ENCODE data around the gene RNF43. TPM values are rescaled to one million over a fixed set of nuclear protein-coding genes. Genes with fewer than 3 reads are reported as not detected.

Gene RNF43
- total and polyA plus RNA-seq, 2 of the 13 experiments (the other 11 are each of a cell fraction or from before 2014, with no cell fraction given), result 31.0 to 53.4 TPM

DNA sequence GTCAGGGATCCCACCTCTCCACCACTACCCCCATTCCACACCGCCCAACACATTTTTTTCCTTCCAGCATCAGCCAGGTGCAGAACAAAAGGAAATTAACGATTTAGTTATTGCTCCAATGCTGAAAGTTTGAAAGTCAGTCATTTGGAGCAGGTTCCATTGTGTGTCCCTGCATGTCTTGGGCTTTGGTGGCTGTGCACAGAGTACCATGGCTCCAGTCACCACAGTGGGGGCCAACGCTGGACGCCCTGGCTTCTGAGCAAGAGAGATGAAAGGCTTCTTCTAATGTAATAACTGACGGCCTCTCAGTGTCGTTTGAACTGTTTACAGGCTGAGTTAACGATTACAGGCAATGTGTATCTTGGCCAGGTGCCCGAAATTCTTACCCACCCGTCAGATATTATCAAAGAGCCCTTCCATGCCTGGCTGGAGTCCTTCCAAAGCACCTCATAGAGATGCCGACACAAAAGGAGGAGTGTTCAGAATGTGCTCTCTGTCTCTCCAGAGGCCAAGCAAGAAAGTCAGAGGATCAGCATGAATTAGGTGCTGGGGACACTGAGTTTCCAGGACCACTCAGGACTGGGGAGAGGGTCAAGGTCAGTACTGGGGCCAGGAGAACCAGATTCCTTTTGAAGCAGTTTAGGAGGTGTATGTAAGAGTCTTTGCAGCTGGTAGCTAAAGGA is 25.9 kb downstream of the RNF43 start (continued):
- TF ChIP-seq, protein P1, sequence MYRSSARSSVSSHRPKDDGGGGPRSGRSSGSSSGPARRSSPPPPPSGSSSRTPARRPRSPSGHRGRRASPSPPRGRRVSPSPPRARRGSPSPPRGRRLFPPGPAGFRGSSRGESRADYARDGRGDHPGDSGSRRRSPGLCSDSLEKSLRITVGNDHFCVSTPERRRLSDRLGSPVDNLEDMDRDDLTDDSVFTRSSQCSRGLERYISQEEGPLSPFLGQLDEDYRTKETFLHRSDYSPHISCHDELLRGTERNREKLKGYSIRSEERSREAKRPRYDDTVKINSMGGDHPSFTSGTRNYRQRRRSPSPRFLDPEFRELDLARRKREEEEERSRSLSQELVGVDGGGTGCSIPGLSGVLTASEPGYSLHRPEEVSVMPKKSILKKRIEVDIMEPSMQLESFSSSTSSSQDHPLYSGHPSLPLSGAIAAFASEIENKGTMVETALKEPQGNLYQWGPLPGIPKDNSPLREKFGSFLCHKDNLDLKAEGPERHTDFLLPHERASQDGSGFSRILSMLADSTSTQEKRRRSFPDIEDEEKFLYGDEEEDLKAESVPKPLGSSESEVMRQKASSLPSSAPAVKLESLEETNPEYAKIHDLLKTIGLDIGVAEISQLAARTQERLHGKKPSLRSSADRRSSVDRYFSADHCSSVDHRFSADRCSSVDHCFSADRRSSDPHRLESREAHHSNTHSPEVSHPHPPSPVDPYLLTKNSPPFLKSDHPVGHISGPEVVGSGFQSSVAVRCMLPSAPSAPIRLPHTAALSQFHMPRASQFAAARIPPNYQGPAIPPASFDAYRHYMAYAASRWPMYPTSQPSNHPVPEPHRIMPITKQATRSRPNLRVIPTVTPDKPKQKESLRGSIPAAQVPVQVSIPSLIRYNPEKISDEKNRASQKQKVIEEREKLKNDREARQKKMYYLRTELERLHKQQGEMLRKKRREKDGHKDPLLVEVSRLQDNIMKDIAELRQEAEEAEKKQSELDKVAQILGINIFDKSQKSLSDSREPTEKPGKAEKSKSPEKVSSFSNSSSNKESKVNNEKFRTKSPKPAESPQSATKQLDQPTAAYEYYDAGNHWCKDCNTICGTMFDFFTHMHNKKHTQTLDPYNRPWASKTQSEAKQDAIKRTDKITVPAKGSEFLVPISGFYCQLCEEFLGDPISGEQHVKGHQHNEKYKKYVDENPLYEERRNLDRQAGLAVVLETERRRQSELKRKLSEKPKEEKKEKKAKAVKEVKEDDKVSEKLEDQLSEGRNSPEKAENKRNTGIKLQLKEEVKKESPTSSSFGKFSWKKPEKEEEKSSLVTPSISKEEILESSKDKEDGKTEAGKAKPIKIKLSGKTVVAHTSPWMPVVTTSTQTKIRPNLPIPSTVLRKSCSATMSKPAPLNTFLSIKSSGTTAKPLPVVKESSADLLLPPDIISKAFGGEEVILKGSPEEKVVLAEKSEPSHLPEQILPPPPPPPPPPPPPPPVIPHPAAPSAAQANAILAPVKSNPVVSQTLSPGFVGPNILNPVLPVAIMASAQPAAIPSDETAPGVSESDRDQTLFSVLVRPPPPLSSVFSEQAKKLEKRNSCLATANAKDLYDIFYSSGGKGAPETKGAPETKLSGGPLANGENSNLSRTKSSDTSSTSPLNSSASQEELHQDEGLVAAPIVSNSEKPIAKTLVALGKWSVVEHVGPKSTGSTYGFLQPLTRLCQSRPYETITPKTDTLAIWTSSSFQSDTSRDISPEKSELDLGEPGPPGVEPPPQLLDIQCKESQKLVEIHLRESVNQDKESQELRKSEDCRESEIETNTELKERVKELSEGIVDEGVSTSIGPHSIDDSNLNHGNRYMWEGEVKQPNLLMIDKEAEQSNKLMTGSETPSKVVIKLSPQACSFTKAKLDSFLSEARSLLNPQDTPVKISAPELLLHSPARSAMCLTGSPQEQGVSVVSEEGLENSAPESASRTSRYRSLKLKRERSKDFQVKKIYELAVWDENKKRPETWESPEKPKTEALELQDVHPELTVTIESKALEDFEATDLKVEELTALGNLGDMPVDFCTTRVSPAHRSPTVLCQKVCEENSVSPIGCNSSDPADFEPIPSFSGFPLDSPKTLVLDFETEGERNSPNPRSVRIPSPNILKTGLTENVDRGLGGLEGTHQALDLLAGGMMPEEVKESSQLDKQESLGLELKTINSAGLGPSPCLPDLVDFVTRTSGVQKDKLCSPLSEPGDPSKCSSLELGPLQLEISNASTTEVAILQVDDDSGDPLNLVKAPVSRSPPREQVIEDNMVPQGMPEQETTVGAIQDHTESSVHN (CRISPR knock-in tag; IDR thresholded peaks at IDR 0.05), result peak; percentile 96; the same call in 1 of the 2 replicates
- peak; percentile 74; the same call in 1 of the 2 replicates for TF ChIP-seq DNMT3B (CRISPR knock-in tag; conservative IDR thresholded peaks at IDR 0.05)
- TF ChIP-seq, protein P2, sequence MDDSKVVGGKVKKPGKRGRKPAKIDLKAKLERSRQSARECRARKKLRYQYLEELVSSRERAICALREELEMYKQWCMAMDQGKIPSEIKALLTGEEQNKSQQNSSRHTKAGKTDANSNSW (CRISPR knock-in tag; IDR thresholded peaks at IDR 0.05; ENCODE audit: borderline replicate concordance), result no peak; the same call in 1 of the 2 replicates
- peak; percentile 97 for TF ChIP-seq GTF3A (CRISPR knock-in tag; conservative IDR thresholded peaks at IDR 0.05)
- TF ChIP-seq, protein P3, sequence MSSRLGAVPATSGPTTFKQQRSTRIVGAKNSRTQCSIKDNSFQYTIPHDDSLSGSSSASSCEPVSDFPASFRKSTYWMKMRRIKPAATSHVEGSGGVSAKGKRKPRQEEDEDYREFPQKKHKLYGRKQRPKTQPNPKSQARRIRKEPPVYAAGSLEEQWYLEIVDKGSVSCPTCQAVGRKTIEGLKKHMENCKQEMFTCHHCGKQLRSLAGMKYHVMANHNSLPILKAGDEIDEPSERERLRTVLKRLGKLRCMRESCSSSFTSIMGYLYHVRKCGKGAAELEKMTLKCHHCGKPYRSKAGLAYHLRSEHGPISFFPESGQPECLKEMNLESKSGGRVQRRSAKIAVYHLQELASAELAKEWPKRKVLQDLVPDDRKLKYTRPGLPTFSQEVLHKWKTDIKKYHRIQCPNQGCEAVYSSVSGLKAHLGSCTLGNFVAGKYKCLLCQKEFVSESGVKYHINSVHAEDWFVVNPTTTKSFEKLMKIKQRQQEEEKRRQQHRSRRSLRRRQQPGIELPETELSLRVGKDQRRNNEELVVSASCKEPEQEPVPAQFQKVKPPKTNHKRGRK (CRISPR knock-in tag; IDR thresholded peaks at IDR 0.05), result no peak
- no peak for TF ChIP-seq ZNF10 (CRISPR knock-in tag; IDR thresholded peaks at IDR 0.05; ENCODE audit: borderline replicate concordance, low read depth)
- peak; percentile 88; the same call in 1 of the 2 replicates for TF ChIP-seq TBP (CRISPR knock-in tag; IDR thresholded peaks at IDR 0.05)
- peak; percentile 87; the same call in 1 of the 2 replicates for TF ChIP-seq IRX3 (CRISPR knock-in tag; IDR thresholded peaks at IDR 0.05; ENCODE audit: borderline replicate concordance, low read depth)
- peak; percentile 96 for TF ChIP-seq ZFP1 (CRISPR knock-in tag; IDR thresholded peaks at IDR 0.05)
- peak; percentile 54 for TF ChIP-seq STAG1 (CRISPR knock-in tag; IDR thresholded peaks at IDR 0.05)
- peak; percentile 78 for TF ChIP-seq ZC3H13 (CRISPR knock-in tag; IDR thresholded peaks at IDR 0.05)
- no peak for TF ChIP-seq ZNF776 (CRISPR knock-in tag; IDR thresholded peaks at IDR 0.05)
- TF ChIP-seq, protein P4, sequence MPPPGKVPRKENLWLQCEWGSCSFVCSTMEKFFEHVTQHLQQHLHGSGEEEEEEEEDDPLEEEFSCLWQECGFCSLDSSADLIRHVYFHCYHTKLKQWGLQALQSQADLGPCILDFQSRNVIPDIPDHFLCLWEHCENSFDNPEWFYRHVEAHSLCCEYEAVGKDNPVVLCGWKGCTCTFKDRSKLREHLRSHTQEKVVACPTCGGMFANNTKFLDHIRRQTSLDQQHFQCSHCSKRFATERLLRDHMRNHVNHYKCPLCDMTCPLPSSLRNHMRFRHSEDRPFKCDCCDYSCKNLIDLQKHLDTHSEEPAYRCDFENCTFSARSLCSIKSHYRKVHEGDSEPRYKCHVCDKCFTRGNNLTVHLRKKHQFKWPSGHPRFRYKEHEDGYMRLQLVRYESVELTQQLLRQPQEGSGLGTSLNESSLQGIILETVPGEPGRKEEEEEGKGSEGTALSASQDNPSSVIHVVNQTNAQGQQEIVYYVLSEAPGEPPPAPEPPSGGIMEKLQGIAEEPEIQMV (CRISPR knock-in tag; IDR thresholded peaks at IDR 0.05; ENCODE audit: low read depth), result peak; percentile 96
- 0 out of 2 replicates have a peak, but pooled peaks have one; percentile 50 for TF ChIP-seq ISX (CRISPR knock-in tag; conservative IDR thresholded peaks at IDR 0.05)
- peak; percentile 100 for TF ChIP-seq FOXO1 (CRISPR knock-in tag; IDR thresholded peaks at IDR 0.05)
- peak; percentile 92 for TF ChIP-seq ZNF205 (CRISPR knock-in tag; IDR thresholded peaks at IDR 0.05)
- no peak for TF ChIP-seq MTF2 (CRISPR knock-in tag; IDR thresholded peaks at IDR 0.05; ENCODE audit: borderline replicate concordance)
- TF ChIP-seq, protein P5, sequence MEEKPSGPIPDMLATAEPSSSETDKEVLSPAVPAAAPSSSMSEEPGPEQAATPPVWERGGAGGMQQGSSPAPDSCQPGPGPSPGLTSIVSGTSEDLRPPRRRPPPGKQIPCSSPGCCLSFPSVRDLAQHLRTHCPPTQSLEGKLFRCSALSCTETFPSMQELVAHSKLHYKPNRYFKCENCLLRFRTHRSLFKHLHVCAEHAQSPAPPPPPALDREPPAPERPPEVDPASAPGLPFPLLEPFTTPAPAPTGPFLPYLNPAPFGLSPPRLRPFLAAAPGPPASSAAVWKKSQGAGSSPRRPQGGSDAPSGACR (CRISPR knock-in tag; IDR thresholded peaks at IDR 0.05), result peak; percentile 99
